Activated CD4-positive, alpha-beta T cell treated with anti-CD3 and anti-CD28 coated beads for 36 hours (primary cell): Measurements from ENCODE around the gene LNX1. TPM values are rescaled to one million over a fixed set of nuclear protein-coding genes. Genes with fewer than 3 reads are reported as not detected.
"Not testable (repeated sequence)": the region's sequence is repeated elsewhere in the genome, so short reads cannot be mapped to it uniquely, and the experiment has no call there.

ENCODE experiments used
- ATAC-seq: fragments of 200-7000 bp; cut with Tn5 transposase; one replicate; pipeline ENCODE4 v1.10.0; 2021; ENCODE audit warnings: mild to moderate bottlenecking, moderate library complexity
- CTCF ChIA-PET: fragments of 350-600 bp; sonication (Branson Sonifier 250); formaldehyde crosslinking; loops from one replicate; lab custom pipeline; 2021; ENCODE audit warnings: antibody characterized with exemption; lab: Charles Lee
- POLR2A ChIA-PET: fragments of 350-600 bp; sonication (Branson Sonifier 250); formaldehyde crosslinking; loops from one replicate; lab custom pipeline; 2021; ENCODE audit warnings: antibody characterized with exemption, inconsistent platforms; lab: Charles Lee
- DNase-seq: peaks from one replicate; pipeline ENCODE4 v3.0.0-alpha.2; 2020
- H3K27ac Mint-ChIP-seq: one replicate; pipeline ENCODE4 v1.8.0; 2021; ENCODE audit warnings: mixed read lengths
- H3K27me3 Mint-ChIP-seq: one replicate; pipeline ENCODE4 v1.8.0; 2021; ENCODE audit warnings: mixed read lengths
- H3K36me3 Mint-ChIP-seq: one replicate; pipeline ENCODE4 v1.8.0; 2021; ENCODE audit warnings: low read depth, mixed read lengths
- H3K4me1 Mint-ChIP-seq: one replicate; pipeline ENCODE4 v1.8.0; 2021; ENCODE audit warnings: mixed read lengths
- H3K4me3 Mint-ChIP-seq: one replicate; pipeline ENCODE4 v1.8.0; 2021; ENCODE audit warnings: mild to moderate bottlenecking, moderate library complexity, mixed read lengths
- H3K9me3 Mint-ChIP-seq: one replicate; pipeline ENCODE4 v1.8.0; 2021; ENCODE audit warnings: low read depth, mixed read lengths
- intact Hi-C, 2 experiments: fragments of 100-400 bp; cut with DNase I in 1 of 2; cut with micrococcal nuclease in 1 of 2; formaldehyde crosslinking; loops; one replicate each; pipeline versions ENCODE4 v1.14.2 to v1.15.1; 2022 to 2024; cut with DNase I, micrococcal nuclease
- total RNA-seq, 2 experiments: library from RNA; stranded (reverse); gene quantifications; one replicate each; pipeline ENCODE4 v1.2.3, GENCODE V29; 2021

Gene LNX1
- total RNA-seq, 2 experiments from 2014 or later: not detected

GRCh38 chr4:53478671-53479456 lies 112.4 kb downstream of the LNX1 start:
- Mint-ChIP-seq H3K4me3 (no peak overlapping the region), H3K9me3 (no peaks in the 10 kb centered on the region), H3K27ac (no peak overlapping the region), H3K36me3 (no peaks in the 10 kb centered on the region), H3K4me1 (no peaks in the 10 kb centered on the region), H3K27me3 (peaks cover 9% of the 10 kb centered on the region)
- DNase-seq (no peak), ATAC-seq (peak; percentile 23)
- ChIA-PET POLR2A (no interaction called here), CTCF (no interaction called here)
- intact Hi-C loops: no loop called here

- Mint-ChIP-seq H3K4me3 (no peak overlapping the region), H3K9me3 (peaks cover 7% of the 10 kb centered on the region), H3K4me1 (no peaks in the 10 kb centered on the region), H3K36me3 (no peaks in the 10 kb centered on the region), H3K27ac (no peak overlapping the region), H3K27me3 (peaks cover 6% of the 10 kb centered on the region)
- ChIA-PET CTCF (interaction anchor here (0.6 to 0.8 kb wide), 2 partner anchors 462 to 566 kb away, joined by 3 to 5 read pairs; no protein-coding TSS in a partner anchor), POLR2A (no interaction called here)
- ATAC-seq (no peak), DNase-seq (no peak)
- intact Hi-C loops: no loop called here
Measured at GRCh38 chr4:53477636-53478035, 113.7 kb downstream of the LNX1 start.

- Mint-ChIP-seq H3K36me3 (no peaks in the 10 kb centered on the region), H3K4me1 (no peaks in the 10 kb centered on the region), H3K27ac (no peak overlapping the region), H3K4me3 (no peak overlapping the region), H3K9me3 (peaks cover 7% of the 10 kb centered on the region), H3K27me3 (peaks cover 3% of the 10 kb centered on the region)
- ATAC-seq (no peak), DNase-seq (no peak)
- CTCF ChIA-PET: interaction anchor here (0.8 kb wide), 1 partner anchor 462 kb away, joined by 3 read pairs; no protein-coding TSS in a partner anchor
- POLR2A ChIA-PET: no interaction called here
- intact Hi-C loops: no loop called here
Measured at GRCh38 chr4:53477038-53477565, 114.2 kb downstream of the LNX1 start.

- Mint-ChIP-seq H3K36me3 (no peaks in the 10 kb centered on the region), H3K9me3 (peaks cover 7% of the 10 kb centered on the region), H3K4me1 (no peaks in the 10 kb centered on the region), H3K27me3 (no peaks in the 10 kb centered on the region), H3K27ac (no peak overlapping the region), H3K4me3 (no peak overlapping the region)
- intact Hi-C loops: no loop called here
- CTCF ChIA-PET: no interaction called here
- no peak for ATAC-seq
- no peak for DNase-seq
- POLR2A ChIA-PET: no interaction called here
Measured at GRCh38 chr4:53476232-53477037, 114.9 kb downstream of the LNX1 start.

- H3K4me3 Mint-ChIP-seq, DNase-seq, intact Hi-C loops, CTCF ChIA-PET, H3K27ac Mint-ChIP-seq, POLR2A ChIA-PET, H3K27me3 Mint-ChIP-seq, H3K4me1 Mint-ChIP-seq, ATAC-seq: not testable (repeated sequence)
- peaks cover 15% of the 10 kb centered on the region for H3K36me3 Mint-ChIP-seq
- peaks cover 16% of the 10 kb centered on the region for H3K9me3 Mint-ChIP-seq
Measured at GRCh38 chr4:53466576-53466975, 124.7 kb downstream of the LNX1 start.

- no peak for DNase-seq
- intact Hi-C loops: no loop called here
- no peak for ATAC-seq
- H3K27ac Mint-ChIP-seq: no peak overlapping the region
- CTCF ChIA-PET: no interaction called here
- no peaks in the 10 kb centered on the region for H3K27me3 Mint-ChIP-seq
- H3K36me3 Mint-ChIP-seq: peaks cover 22% of the 10 kb centered on the region
- H3K4me3 Mint-ChIP-seq: no peak overlapping the region
- no peaks in the 10 kb centered on the region for H3K4me1 Mint-ChIP-seq
- peaks cover 16% of the 10 kb centered on the region for H3K9me3 Mint-ChIP-seq
- POLR2A ChIA-PET: no interaction called here
Measured at GRCh38 chr4:53465891-53466290, 125.4 kb downstream of the LNX1 start.

GRCh38 chr4:53465281-53465680 lies 126.0 kb downstream of the LNX1 start:
- H3K4me3 Mint-ChIP-seq: no peak overlapping the region
- POLR2A ChIA-PET: no interaction called here
- H3K9me3 Mint-ChIP-seq: peaks cover 13% of the 10 kb centered on the region
- no peak for ATAC-seq
- H3K27me3 Mint-ChIP-seq: no peaks in the 10 kb centered on the region
- peaks cover 25% of the 10 kb centered on the region for H3K36me3 Mint-ChIP-seq
- H3K27ac Mint-ChIP-seq: no peak overlapping the region
- intact Hi-C loops: no loop called here
- H3K4me1 Mint-ChIP-seq: no peaks in the 10 kb centered on the region
- CTCF ChIA-PET: no interaction called here
- DNase-seq: no peak

- ATAC-seq (no peak), DNase-seq (no peak)
- intact Hi-C loops: no loop called here
- H3K27ac Mint-ChIP-seq: no peak overlapping the region
- H3K27me3 Mint-ChIP-seq: no peaks in the 10 kb centered on the region
- no peak overlapping the region for H3K4me3 Mint-ChIP-seq
- ChIA-PET POLR2A (no interaction called here), CTCF (no interaction called here)
- peaks cover 32% of the 10 kb centered on the region for H3K36me3 Mint-ChIP-seq
- peaks cover 12% of the 10 kb centered on the region for H3K9me3 Mint-ChIP-seq
- no peaks in the 10 kb centered on the region for H3K4me1 Mint-ChIP-seq
Measured at GRCh38 chr4:53463340-53463739, 127.9 kb downstream of the LNX1 start.

GRCh38 chr4:53461244-53461643 lies 130.0 kb downstream of the LNX1 start:
- Mint-ChIP-seq H3K4me1 (no peaks in the 10 kb centered on the region), H3K4me3 (no peak overlapping the region), H3K36me3 (peaks cover 32% of the 10 kb centered on the region), H3K9me3 (peaks cover 2% of the 10 kb centered on the region), H3K27ac (no peak overlapping the region), H3K27me3 (no peaks in the 10 kb centered on the region)
- intact Hi-C loops: no loop called here
- ATAC-seq (no peak), DNase-seq (no peak)
- ChIA-PET CTCF (no interaction called here), POLR2A (no interaction called here)

GRCh38 chr4:53459548-53459947 lies 131.7 kb downstream of the LNX1 start:
- peaks cover 46% of the 10 kb centered on the region for H3K36me3 Mint-ChIP-seq
- no peaks in the 10 kb centered on the region for H3K9me3 Mint-ChIP-seq
- CTCF ChIA-PET: no interaction called here
- ATAC-seq (no peak), DNase-seq (no peak)
- no peak overlapping the region for H3K27ac Mint-ChIP-seq
- intact Hi-C loops: no loop called here
- POLR2A ChIA-PET: no interaction called here
- no peak overlapping the region for H3K4me3 Mint-ChIP-seq
- H3K4me1 Mint-ChIP-seq: no peaks in the 10 kb centered on the region
- H3K27me3 Mint-ChIP-seq: no peaks in the 10 kb centered on the region

GRCh38 chr4:53456178-53456577 lies 135.1 kb downstream of the LNX1 start:
- DNase-seq (no peak), ATAC-seq (no peak)
- intact Hi-C loops: no loop called here
- H3K27ac Mint-ChIP-seq: no peak overlapping the region
- POLR2A ChIA-PET: interaction anchor here (0.6 kb wide), 1 partner anchor 470 kb away, joined by 3 read pairs; no protein-coding TSS in a partner anchor
- H3K4me3 Mint-ChIP-seq: no peak overlapping the region
- no peaks in the 10 kb centered on the region for H3K4me1 Mint-ChIP-seq
- peaks cover 58% of the 10 kb centered on the region for H3K36me3 Mint-ChIP-seq
- CTCF ChIA-PET: no interaction called here
- no peaks in the 10 kb centered on the region for H3K27me3 Mint-ChIP-seq
- H3K9me3 Mint-ChIP-seq: no peaks in the 10 kb centered on the region
